Right lobe of liver (tissue), 6 donors: Measurements from ENCODE around the gene SHMT1. TPM values are rescaled to one million over a fixed set of nuclear protein-coding genes. Genes with fewer than 3 reads are reported as not detected.

Source experiments
- ATAC-seq, 4 donors: fragments of 200-7000 bp; cut with Tn5 transposase; one replicate each; pipeline ENCODE4 v1.9.1; 2020; ENCODE audit warnings: mild to moderate bottlenecking in 4 of 4, moderate library complexity in 4 of 4
- DNase-seq, 3 donors: peaks; one replicate each; pipeline ENCODE4 v3.0.0-alpha.2; 2020
- H3K27ac ChIP-seq, 3 donors: fragments of 200-600 bp; one replicate each; pipeline ENCODE4 v1.8.0; 2022
- H3K27me3 ChIP-seq, 2 donors: fragments of 200-600 bp; one replicate each; pipeline ENCODE4 v1.8.0; 2022
- H3K36me3 ChIP-seq, 4 donors: fragments of 200-600 bp; sonication (generic) in 1 of 4; one replicate each; pipeline versions ENCODE4 v1.5.1 to v1.8.0; 2017 to 2022; ENCODE audit warnings: control low read depth in 1 of 4
- H3K4me1 ChIP-seq, 4 donors: fragments of 200-600 bp; sonication (generic) in 1 of 4; one replicate each; pipeline versions ENCODE4 v1.5.1 to v1.8.0; 2017 to 2022; ENCODE audit warnings: control low read depth in 1 of 4
- H3K4me3 ChIP-seq, 3 donors: fragments of 200-600 bp; one replicate each; pipeline ENCODE4 v1.8.0; 2022
- H3K9me3 ChIP-seq, 4 donors: fragments of 200-600 bp; sonication (generic) in 1 of 4; one replicate each; pipeline versions ENCODE4 v1.5.1 to v1.8.0; 2017 to 2022; ENCODE audit warnings: control low read depth in 1 of 4
- CTCF ChIP-seq, 4 donors: fragments of 200-600 bp in 3 of 4; fragments of 450-650 bp in 1 of 4; IDR thresholded peaks; one replicate each; pipeline versions ENCODE4 v1.5.1 to v1.8.0; 2016 to 2022; ENCODE audit warnings: antibody characterized with exemption in 4 of 4, mild to moderate bottlenecking in 2 of 4
- POLR2A ChIP-seq: fragments of 450-650 bp; IDR thresholded peaks from one replicate; pipeline ENCODE4 v1.6.1; 2017; ENCODE audit warnings: antibody characterized with exemption, mild to moderate bottlenecking
- WGBS: methylation state at CpG from one replicate; pipeline ENCODE4 v1.1.6; 2018; ENCODE audit warnings: low coverage, low lambda C conversion rate; ENCODE audit not compliant: insufficient coverage; ENCODE audit errors: missing lambda C conversion rate; 5-methylcytosine and 5-hydroxymethylcytosine counted together
- intact Hi-C, 2 donors: fragments of 100-400 bp; cut with DNase I; formaldehyde crosslinking; loops; one replicate each; pipeline versions ENCODE4 v1.11.2 to v1.14.1; 2022
- total RNA-seq, 6 experiments: library from RNA; depleted of rRNA in 2 of 6; stranded (reverse); fragments of >200 nt in 2 of 6; fragmentation: NEBNext Ultra II Directional in 3 of 6; extraction: Animal tissue kit (Norgen Biotek cat#: 25700) in 3 of 6; gene quantifications; one replicate each; pipeline versions ENCODE4 v1.1.0 to v1.2.4, GENCODE V29; 2016 to 2023
- donor health status: DM: no; HTN: yes; CAD: no.
- donor health status: DM: no; HTN: no; CAD: no.
- donor health status: DM: no; HTN: no; CAD: no.
- donor health status: DM: no; HTN: yes; CAD: no.
- donor health status: DM: no; HTN: yes; CAD: no.

Gene SHMT1
- total RNA-seq, 6 experiments from 2014 or later = 208 to 457 (median 284) TPM

DNA sequence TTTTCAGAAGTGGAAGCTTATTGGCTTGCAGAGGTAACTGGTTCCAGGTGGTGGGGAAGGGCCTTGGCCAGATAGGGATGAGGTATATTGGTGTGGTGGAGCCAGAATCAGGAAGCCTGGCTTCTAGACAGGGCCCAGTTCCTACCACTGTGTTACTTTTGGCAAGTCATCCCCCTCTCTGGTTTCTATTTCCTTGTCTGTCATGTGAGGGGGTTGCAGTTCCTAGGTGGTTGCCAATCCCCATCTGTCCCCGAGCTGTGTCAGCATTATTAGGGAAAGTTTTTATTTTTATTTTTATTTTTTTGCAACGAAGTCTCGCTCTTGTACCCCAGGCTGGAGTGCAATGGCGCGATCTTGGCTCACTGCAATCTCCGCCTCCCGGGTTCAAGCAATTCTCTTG lies 45.2 kb downstream of the SHMT1 start:
- intact Hi-C loops = loop anchor here in 1 of 2 donors (10.0 kb wide), 1 partner anchor 63 kb away; the partner anchor contains the start of gene FLII
- H3K9me3 ChIP-seq = no peaks in the 10 kb centered on the region
- no peaks in the 10 kb centered on the region for H3K36me3 ChIP-seq
- no peak overlapping the region for H3K4me3 ChIP-seq
- H3K27ac ChIP-seq = no peak overlapping the region
- 90% methylated on average over 7 of the region's 7 CpGs for WGBS
- TF ChIP-seq CTCF (IDR thresholded peaks at IDR 0.05) (no peak), POLR2A (no peak)
- no peak for DNase-seq
- no peak for ATAC-seq
- no peaks in the 10 kb centered on the region for H3K27me3 ChIP-seq
- H3K4me1 ChIP-seq = peaks cover 0 to 42% (median 12%) of the 10 kb centered on the region in 4 donors

- H3K27me3 ChIP-seq = no peaks in the 10 kb centered on the region
- peaks cover 0 to 44% (median 13%) of the 10 kb centered on the region in 4 donors for H3K4me1 ChIP-seq
- intact Hi-C loops = loop anchor here in 1 of 2 donors (10.0 kb wide), 1 partner anchor 61 kb away; the partner anchor contains the start of gene FLII
- no peaks in the 10 kb centered on the region for H3K36me3 ChIP-seq
- 63% methylated on average over 7 of the region's 11 CpGs for WGBS
- H3K4me3 ChIP-seq = peak overlapping the region; percentile 72 to 89 (median 72)
- DNase-seq (no peak), ATAC-seq (no peak)
- no peaks in the 10 kb centered on the region for H3K9me3 ChIP-seq
- H3K27ac ChIP-seq = peak overlapping the region in 2 of 3 donors; percentile 76 to 91
- no peak for TF ChIP-seq POLR2A
- no peak for TF ChIP-seq CTCF (IDR thresholded peaks at IDR 0.05)
Measured at GRCh38 chr17:18315961-18316360, 47.4 kb downstream of the SHMT1 start.

DNA sequence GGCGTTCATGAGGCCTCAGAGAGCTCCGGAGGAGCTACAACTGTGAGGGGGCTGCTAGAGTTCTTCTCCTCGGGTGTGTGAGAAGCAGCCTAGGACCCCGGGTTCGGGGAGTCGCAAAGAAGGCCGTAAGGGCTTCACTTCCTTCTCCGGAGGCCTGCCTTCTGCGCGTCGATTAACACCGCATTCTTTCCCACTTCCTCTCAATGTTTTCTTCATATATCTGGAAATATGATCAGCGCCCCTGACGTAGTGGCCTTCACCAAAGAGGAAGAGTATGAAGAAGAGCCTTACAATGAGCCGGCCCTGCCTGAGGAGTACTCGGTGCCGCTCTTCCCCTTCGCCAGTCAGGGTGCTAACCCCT lies 47.8 kb downstream of the SHMT1 start:
- ATAC-seq = peak in 2 of 4 donors; percentile 1 to 4
- intact Hi-C loops = loop anchor here in 1 of 2 donors (10.0 kb wide), 1 partner anchor 61 kb away; the partner anchor contains the start of gene FLII
- TF ChIP-seq CTCF (IDR thresholded peaks at IDR 0.05) = no peak
- no peak for TF ChIP-seq POLR2A
- no peaks in the 10 kb centered on the region for H3K27me3 ChIP-seq
- H3K4me1 ChIP-seq = peaks cover 0 to 44% (median 13%) of the 10 kb centered on the region in 4 donors
- peak overlapping the region; percentile 66 to 91 (median 76) for H3K27ac ChIP-seq
- peak overlapping the region; percentile 72 to 89 (median 72) for H3K4me3 ChIP-seq
- H3K36me3 ChIP-seq = no peaks in the 10 kb centered on the region
- DNase-seq = no peak
- H3K9me3 ChIP-seq = no peaks in the 10 kb centered on the region
- 12% methylated on average over 14 of the region's 18 CpGs for whole genome bisulfite sequencing

DNA sequence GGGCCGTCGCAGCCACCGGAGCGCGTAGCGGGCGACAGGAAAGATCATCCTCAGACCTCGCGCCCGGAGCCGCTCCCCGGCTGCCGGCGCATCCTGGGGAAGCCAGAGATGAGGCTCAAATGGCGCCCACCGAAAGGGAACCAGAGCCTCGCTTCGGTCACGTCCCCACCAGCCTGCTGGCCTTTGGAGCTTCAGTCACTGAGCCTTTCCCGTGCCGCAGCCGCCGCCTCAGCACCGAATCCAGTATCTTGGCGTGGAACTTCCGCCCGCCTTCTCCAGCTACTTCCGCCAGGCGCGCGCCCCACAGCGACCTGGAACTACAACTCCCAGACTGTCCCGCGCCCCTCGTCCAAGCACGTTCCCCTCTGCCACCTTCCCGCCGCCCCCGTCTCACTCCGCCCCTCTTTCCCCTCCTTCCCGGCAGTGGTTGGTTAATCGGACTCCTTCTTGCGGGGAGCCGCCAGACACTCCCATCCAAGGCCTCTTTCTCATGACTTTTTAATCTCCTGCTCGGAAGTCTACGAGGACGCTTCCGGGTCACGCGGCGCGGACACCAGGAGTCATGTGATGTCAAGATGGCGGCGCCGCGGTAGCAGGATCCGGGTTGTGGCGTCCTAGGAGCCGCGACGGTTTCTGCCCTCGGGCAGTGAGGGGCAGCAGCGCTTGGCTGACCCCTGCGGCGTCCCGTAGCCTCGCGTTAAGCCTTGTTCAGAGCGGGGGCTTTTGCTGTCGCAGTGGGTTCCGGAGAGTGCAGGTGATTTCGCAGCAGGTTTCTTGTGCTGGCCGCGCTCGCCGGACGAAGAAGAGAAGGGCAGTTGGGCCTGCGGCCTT lies 48.4 kb downstream of the SHMT1 start, which contains the start of the genes SMCR8 and TOP3A:
TSS of gene SMCR8 (plus strand) at position 563 of the 831 bp plus-strand sequence. CDS start 497 bp downstream, outside the sequence.
TSS of gene TOP3A (minus strand) at position 264 of the 831 bp plus-strand sequence. CDS start at position 48, 216 bp downstream.
- TF ChIP-seq CTCF (IDR thresholded peaks at IDR 0.05) (no peak), POLR2A (peak; percentile 34)
- Histone ChIP-seq H3K36me3 (no peaks in the 10 kb centered on the region), H3K27me3 (no peaks in the 10 kb centered on the region), H3K4me1 (peaks cover 0 to 41% (median 13%) of the 10 kb centered on the region in 4 donors), H3K4me3 (peak within 1 kb of the TSS; percentile 72 to 89 (median 72)), H3K9me3 (no peaks in the 10 kb centered on the region), H3K27ac (peak within 1 kb of the TSS; percentile 66 to 91 (median 76))
- intact Hi-C loops = loop anchor here in 1 of 2 donors (10.0 kb wide), 1 partner anchor 60 kb away; the partner anchor contains the start of gene FLII
- 0% methylated on average over 29 of the region's 78 CpGs for WGBS
- ATAC-seq (peak; percentile 94 to 97 (median 96)), DNase-seq (peak; percentile 97 to 99 (median 98))
